GM12892 (cell line): Measurements from ENCODE around the gene PPP1CA.
"Not testable (repeated sequence)": the region's sequence is repeated elsewhere in the genome, so short reads cannot be mapped to it uniquely, and the experiment has no call there.

ENCODE experiments used
- DNase-seq: peaks from one replicate; pipeline ENCODE4 v3.0.0; 2011; ENCODE audit not compliant: insufficient read length
- FAIRE-seq: peaks from 2 replicates; lab custom pipeline; 2011; peaks lifted over from hg19 to GRCh38; lab: Jason Lieb, UNC
- POLR2A ChIP-seq: IDR thresholded peaks from 2 replicates; pipeline ENCODE4 v1.6.1; 2011; ENCODE audit warnings: low read depth, low read length, control low read depth
- POLR2AphosphoS5 ChIP-seq: IDR thresholded peaks from 2 replicates; pipeline ENCODE4 v1.6.1; 2011; ENCODE audit warnings: low read depth, low read length, control low read depth
- TAF1 ChIP-seq: IDR thresholded peaks from 2 replicates; pipeline ENCODE4 v1.6.1; 2011; ENCODE audit warnings: low read depth, mild to moderate bottlenecking, control low read depth, low read length, borderline replicate concordance

The PPP1CA gene

DNA sequence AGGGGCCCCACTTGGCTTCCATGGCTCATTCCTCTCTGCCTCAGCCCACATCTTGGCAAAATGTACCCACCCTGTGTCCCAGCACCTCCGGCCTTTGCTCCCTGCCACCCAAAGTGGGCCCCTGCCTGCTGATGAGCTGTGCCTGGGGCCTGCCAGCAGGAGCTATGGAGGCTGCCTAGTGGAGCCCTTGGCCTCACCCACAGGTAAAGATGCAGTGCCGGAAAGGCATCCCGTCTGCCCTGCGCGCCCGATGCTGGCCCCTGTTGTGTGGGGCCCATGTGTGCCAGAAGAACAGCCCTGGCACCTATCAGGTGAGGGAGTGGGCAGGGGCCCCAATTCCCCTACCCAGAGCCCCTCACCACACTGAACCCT is 3.5 kb upstream of the PPP1CA start:
- no peak for FAIRE-seq
- TF ChIP-seq POLR2AphosphoS5 (no peak), POLR2A (no peak)
- DNase-seq, result no peak

DNA sequence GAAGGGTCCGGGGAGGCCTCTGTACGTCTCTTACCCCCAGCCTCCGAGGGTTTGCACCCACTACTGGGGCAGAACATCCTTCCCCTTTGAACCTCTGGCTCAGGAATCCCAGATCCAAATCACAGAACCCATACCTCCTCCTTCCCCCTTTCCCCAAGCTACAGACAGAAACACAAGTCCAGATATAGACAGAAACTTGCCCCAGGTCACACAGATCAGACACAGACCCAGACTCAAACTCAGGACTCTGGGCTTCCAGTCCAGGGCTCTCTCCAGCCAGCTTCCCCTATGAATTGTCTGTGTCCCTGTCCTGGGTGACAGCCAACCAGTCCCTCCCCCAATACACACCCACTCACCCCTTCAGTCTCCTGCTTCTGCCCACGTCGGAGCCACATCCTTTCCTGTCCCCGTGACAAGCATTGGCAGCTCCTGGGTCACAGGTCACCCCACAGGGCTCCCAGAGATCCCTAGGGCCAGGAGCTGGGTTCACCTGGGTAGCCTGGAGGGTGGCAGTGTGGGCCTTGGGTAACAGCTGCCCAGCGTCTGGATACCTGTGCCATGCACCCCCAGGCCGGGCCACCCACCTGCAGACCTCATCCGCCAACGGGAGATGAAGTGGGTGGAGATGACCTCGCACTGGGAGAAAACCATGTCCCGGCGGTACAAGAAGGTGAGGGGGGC is 3.0 kb upstream of the PPP1CA start:
- FAIRE-seq (peak; percentile 82), DNase-seq (no peak)
- TF ChIP-seq POLR2A (peak; percentile 38; the same call in 1 of the 2 replicates), TAF1 (no peak), POLR2AphosphoS5 (peak; percentile 39; the same call in 1 of the 2 replicates)

DNA sequence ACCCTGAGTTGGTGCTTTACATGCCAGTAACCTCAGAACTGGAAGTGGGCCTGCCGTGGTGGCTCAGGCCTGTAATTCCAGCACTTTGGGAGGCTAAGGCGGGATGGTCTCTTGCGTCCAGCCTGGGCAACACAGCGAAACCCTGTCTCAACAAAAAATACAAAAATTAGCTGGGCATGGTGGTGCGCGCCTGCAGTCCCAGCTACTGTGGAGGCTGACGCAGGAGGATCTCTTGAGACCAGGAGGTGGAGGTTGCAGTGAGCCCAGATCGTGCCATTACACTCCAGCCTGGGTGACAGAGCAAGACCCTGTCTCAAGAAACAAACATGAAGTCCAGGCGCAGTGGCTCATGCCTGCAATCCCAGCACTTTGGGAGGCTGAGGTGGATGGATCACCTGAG is 1.4 kb upstream of the PPP1CA start:
- not testable (repeated sequence) for DNase-seq
- FAIRE-seq, result peak; percentile 21

DNA sequence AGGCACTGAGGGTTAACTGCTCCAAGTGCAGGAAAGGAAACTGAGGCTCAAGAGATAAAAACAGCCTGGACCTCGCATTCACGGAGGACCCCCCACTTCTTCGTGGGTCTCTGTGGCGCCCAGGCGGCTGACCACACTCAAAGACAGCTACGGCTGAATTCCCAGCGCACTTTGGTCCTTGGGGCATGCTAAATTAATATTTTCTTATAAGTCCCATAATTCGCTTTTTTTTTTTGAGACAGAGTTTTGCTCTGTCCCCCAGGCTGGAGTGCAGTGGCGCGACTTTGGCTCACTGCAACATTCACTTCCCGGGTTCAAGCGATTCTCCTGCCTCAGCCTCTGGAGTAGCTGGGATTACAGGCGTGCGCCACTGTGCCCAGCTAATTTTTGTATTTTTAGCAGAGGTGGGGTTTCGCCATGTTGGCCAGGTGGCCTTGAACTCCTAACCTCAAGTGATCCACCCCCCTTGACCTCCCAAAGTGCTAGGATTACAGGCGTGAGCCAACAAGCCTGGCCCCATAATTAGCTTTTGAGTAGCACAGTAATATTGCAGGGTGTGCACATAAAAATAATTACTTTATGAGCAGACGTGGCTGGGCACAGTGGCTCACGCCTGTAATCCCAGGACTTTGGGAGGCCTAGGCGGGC is 658 bp upstream of the PPP1CA start:
- FAIRE-seq, DNase-seq: not testable (repeated sequence)

DNA sequence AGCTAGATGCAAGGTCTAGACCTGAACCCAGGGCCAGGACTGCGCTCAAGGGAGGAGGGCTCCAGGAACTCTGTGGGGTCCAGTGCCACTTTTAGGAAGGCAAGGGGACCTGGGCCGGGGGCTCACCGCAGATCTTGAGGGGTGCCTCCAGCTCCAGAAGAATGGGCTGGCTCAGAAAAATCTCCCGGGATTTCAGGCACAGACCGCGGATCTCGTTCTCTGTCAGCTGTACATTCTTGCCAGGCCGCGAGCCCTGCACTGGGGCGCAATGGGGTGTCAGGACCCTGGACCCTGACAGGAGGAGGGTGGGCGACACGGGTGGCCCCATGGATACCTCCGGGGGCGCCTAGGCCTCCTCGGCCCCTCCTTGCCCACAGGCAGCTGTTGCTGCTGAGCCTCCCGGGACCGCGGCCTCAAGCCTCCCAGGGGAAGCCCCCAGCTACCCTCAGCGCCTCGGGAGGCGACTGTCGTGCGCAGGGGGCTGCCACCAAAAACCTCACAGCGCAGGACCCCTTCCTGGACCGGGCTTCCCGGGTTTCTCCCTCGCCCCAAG is 640 bp downstream of the PPP1CA start:
- FAIRE-seq, result no peak
- DNase-seq, result no peak
- TF ChIP-seq POLR2A (no peak), TAF1 (no peak), POLR2AphosphoS5 (no peak)

DNA sequence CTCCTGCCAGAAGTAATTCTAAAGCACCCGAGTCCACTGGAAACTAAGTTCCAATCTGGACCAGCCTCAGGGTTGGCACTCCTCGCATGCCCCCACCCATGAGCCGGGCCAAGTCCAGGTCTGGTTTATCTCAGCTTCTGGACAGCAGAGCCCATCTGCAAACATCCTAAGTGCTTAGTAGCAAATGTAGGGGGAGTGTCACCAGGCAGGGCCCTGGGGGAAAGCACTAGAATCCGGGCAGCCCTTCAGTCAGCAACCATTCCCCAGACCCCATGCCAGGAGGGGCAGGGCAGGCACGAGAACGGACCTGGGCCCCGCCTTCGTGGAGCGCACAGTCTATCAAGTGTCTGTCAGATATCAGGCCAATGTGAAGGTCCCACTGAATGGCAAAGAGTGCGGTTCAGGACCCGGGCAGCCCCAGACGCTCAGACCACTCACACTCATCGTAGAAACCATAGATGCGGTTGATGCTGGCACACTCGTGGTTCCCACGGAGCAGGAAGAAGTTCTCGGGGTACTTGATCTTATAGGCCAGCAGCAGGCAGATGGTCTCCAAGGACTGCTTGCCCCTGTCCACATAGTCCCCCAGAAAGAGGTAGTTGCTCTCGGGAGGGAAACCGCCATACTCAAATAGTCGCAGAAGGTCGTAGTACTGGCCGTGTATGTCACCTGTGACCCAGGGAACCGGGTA is 1.3 kb downstream of the PPP1CA start:
- DNase-seq (no peak), FAIRE-seq (peak; percentile 58)
- TF ChIP-seq POLR2AphosphoS5 (no peak), TAF1 (no peak), POLR2A (no peak; the same call in 1 of the 2 replicates)

DNA sequence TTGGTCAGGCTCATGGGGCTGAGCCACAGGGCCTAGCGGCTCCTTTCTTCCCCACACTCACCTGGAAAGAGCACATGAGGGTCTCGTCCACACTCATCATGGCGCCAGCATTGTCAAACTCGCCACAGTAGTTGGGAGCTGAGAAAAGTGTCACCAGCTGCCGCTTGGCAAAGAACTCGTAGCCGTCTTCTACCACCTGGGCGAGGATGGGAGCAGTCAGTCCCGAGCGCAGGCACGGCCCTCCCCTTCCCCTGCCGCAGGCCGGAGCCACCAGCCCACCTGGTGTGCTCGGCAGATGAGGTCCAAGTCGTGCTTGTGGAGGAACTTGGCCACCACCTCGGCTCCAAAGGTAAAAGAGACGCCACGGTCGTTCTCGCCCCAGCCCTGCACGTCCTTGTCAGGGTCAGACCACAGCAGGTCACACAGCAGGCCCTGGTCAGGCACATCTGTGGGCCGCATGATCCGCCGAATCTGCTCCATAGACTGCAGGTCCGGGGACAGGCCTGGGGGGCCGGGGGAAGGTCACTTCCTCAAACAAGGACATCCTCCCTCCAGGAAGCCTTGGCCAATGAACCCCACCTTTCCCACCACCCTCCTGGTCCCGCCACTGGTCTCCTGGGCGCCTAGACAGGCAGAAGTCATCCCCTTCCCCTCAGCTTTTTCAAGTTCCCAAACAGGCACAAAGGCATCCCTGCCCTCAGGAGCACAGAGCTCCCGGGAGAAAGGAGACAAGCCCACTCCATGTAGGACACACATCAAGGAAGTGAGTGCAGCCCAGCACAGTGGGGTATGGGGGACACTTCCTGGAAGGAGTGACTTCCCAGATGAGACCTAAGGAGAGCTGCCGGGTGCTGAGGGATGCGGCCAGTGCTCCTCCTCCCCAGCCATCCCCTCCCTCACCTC is 2.7 kb downstream of the PPP1CA start:
- no peak for FAIRE-seq
- DNase-seq, result no peak
- TF ChIP-seq POLR2A (no peak; the same call in 1 of the 2 replicates), TAF1 (no peak), POLR2AphosphoS5 (no peak; the same call in 1 of the 2 replicates)

DNA sequence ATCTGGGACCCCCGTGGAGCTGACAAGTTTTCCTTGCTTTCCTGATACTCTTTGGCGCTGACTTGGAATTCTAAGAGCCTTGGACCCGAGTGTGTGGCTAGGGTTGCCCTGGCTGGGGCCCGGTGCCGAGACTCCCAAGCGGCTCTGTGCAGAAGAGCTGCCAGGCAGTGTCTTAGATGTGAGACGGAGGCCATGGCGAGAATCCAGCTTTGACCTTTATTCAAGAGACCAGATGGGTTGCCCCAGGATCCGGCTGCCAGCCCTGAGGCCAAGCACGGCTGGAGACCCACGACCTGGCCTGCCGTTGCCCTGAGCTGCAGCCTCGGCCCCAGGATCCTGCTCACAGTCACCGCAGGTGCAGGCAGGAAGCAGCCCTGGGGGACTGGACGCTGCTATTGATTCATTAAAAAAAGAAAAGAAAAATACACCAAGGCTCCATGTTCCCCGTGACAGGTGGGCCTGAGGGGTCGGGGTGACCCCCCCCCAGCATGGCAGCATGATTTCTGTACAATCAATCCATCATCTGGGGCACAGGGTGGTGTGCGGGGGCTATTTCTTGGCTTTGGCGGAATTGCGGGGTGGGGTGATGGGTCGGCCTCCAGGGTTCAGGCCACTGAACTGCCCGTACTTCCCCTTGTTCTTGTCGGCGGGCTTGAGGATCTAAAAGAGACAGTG is 3.5 kb downstream of the PPP1CA start:
- FAIRE-seq (no peak), DNase-seq (no peak)
- TF ChIP-seq POLR2A, result no peak
- no peak for TF ChIP-seq TAF1
- TF ChIP-seq POLR2AphosphoS5, result no peak; the same call in 1 of the 2 replicates

DNA sequence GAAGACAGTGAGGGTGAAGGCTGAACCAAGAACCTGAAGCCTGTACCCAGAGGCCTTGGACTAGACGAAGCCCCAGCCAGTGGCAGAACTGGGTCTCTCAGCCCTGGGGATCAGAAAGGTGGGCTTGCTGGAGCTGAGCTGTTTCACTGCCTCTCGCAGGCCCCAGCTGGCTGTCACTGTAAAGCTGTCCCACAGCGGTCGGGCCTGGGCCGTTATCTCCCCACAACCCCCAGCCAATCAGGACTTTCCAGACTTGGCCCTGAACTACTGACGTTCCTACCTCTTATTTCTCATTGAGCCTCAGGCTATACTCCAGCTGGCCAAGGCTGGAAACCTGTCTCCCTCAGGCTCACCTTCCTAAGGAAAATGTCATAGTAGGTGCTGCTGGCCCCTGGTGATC is 4.1 kb downstream of the PPP1CA start:
- DNase-seq, result no peak
- FAIRE-seq, result no peak

DNA sequence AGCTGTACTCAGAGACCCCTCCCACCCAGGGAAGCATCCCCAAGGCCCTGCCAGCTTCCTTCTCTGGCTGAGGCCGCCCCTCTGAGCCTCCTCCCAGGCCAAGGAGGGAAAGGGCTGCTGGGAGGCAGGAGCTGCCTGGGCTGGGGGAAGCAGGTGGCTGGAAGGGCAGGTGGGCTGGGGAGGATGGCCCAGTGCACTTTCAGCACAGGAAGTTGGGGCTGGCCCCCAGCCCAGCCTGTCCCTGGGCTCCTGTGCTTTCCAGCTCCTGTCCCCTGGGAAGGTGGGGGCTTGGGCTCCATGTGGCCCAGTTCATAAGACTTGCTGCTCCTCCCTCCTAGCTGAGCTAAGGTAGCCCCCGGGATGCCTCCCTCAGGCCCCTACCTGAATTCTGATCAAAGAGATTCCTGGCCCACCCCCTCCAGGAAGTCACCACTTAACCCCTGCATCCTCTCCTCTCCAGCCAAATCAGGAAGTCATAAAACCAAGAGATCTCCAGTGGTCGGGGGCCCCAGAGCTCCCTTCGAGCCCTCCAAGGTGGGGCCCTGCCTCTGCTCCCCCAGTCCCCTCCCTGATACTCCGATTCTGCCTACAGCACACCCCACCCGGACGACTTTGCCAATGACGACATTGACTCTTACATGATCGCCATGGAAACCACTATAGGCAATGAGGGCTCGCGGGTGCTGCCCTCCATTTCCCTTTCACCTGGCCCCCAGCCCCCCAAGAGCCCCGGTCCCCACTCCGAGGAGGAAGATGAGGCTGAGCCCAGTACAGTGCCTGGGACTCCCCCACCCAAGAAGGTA is 4.9 kb downstream of the PPP1CA start:
- FAIRE-seq (no peak), DNase-seq (no peak)
- TF ChIP-seq POLR2A (no peak), POLR2AphosphoS5 (0 out of 2 replicates have a peak, but pooled peaks have one; percentile 35), TAF1 (no peak)

More for the DNA sequence above, 4.1 kb downstream of the PPP1CA start:
- no peak for TF ChIP-seq POLR2AphosphoS5
- no peak for TF ChIP-seq POLR2A
- TF ChIP-seq TAF1, result no peak
